ENCODE data around the gene NGEF.

- TF ChIP-seq, protein P1, sequence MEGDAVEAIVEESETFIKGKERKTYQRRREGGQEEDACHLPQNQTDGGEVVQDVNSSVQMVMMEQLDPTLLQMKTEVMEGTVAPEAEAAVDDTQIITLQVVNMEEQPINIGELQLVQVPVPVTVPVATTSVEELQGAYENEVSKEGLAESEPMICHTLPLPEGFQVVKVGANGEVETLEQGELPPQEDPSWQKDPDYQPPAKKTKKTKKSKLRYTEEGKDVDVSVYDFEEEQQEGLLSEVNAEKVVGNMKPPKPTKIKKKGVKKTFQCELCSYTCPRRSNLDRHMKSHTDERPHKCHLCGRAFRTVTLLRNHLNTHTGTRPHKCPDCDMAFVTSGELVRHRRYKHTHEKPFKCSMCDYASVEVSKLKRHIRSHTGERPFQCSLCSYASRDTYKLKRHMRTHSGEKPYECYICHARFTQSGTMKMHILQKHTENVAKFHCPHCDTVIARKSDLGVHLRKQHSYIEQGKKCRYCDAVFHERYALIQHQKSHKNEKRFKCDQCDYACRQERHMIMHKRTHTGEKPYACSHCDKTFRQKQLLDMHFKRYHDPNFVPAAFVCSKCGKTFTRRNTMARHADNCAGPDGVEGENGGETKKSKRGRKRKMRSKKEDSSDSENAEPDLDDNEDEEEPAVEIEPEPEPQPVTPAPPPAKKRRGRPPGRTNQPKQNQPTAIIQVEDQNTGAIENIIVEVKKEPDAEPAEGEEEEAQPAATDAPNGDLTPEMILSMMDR (conservative IDR thresholded peaks at IDR 0.05 in 1 of 2, IDR thresholded peaks at IDR 0.05 in 1 of 2; ENCODE audit: low read depth in 1 of 2, low read length in 2 of 2): no peak
- no peak for TF ChIP-seq EZH2 (IDR thresholded peaks at IDR 0.05; ENCODE audit: low read length, missing control alignments)
Observed at GRCh38 chr2:232885264-232885961, 127.6 kb downstream of the NGEF start.

Data from fibroblast of lung (primary cell).